Uterus (tissue), 2 donors: ENCODE results near the gene SMPX.

ENCODE experiments used
- CTCF ChIP-seq, 4 experiments: fragments of 200-600 bp in 2 of 4; fragments of 450-650 bp in 2 of 4; sonication (generic) in 2 of 4; IDR thresholded peaks; one replicate each; pipeline ENCODE4 v1.5.1; 2016 to 2019; ENCODE audit warnings: antibody characterized with exemption in 4 of 4, mild to moderate bottlenecking in 2 of 4, moderate library complexity in 1 of 4
- POLR2A ChIP-seq, 2 donors: fragments of 450-650 bp; IDR thresholded peaks; one replicate each; pipeline ENCODE4 v1.6.1; 2016; ENCODE audit warnings: antibody characterized with exemption in 2 of 2, mild to moderate bottlenecking in 1 of 2, moderate library complexity in 1 of 2

- no peak for TF ChIP-seq POLR2A (IDR thresholded peaks at IDR 0.05)
- no peak for TF ChIP-seq CTCF (IDR thresholded peaks at IDR 0.05)
These were observed 48.8 kb upstream of the SMPX start for GRCh38 chrX:21806691-21807090.
